Astrocyte (in vitro differentiated cells and primary cell): ENCODE results near the gene EPB41L1.

Experiments used
- CTCF ChIP-seq: IDR thresholded peaks from 2 replicates; pipeline ENCODE4 v1.5.1; 2011; ENCODE audit warnings: low read depth, mild to moderate bottlenecking, inconsistent platforms, low read length, moderate library complexity; ENCODE audit not compliant: insufficient read depth
- EZH2 ChIP-seq: IDR thresholded peaks from 2 replicates; pipeline ENCODE4 v1.6.1; 2012; ENCODE audit warnings: mild to moderate bottlenecking, low read length, inconsistent platforms; ENCODE audit not compliant: insufficient read depth

DNA sequence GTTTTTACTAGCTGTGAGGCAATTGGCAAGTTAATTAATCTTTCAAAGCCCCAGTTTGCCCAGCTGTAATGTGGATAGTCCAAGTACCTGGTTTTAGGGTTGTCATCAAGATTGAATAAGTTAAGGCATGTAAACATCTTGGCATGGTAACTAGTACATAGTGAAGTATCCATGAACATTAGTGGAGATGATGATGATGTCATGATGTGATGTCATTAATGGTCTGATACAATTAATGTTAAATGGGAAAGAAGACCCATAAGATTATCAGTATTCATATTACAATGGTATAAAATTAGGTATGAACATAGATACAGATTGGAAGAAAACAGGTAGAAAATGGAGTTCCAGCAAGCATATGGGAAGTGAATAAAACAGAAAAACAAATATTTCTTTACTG lies 5.3 kb downstream of the EPB41L1 start:
- no peak for TF ChIP-seq CTCF
- no peak for TF ChIP-seq EZH2
